RWPE1 (cell line): ENCODE data around the gene SKI.
A peak's percentile ranks its signal among the peaks of the same experiment; 100 is the strongest.

Experiments
- CTCF ChIA-PET: fragments of 350-600 bp; sonication (Branson Sonifier 250); formaldehyde crosslinking; extraction: SDS; loops from one replicate; lab custom pipeline; 2021; lab: Yijun Ruan, JAX
- POLR2A ChIA-PET: fragments of 400-600 bp; formaldehyde crosslinking; extraction: SDS; loops from one replicate; lab custom pipeline; 2020; ENCODE audit warnings: antibody characterized with exemption; ENCODE audit not compliant: low non-redundant PET; lab: Yijun Ruan, JAX
- DNase-seq: peaks from one replicate; pipeline ENCODE4 v3.0.0; 2012; ENCODE audit warnings: low spot score
- H3K27ac ChIP-seq: fragments of 450-650 bp; 2 replicates; pipeline ENCODE4 v1.5.1; 2017
- CTCF ChIP-seq: fragments of 450-650 bp; conservative IDR thresholded peaks from 2 replicates; pipeline ENCODE4 v1.5.1; 2017; ENCODE audit warnings: low read depth, mild to moderate bottlenecking

SKI gene

DNA sequence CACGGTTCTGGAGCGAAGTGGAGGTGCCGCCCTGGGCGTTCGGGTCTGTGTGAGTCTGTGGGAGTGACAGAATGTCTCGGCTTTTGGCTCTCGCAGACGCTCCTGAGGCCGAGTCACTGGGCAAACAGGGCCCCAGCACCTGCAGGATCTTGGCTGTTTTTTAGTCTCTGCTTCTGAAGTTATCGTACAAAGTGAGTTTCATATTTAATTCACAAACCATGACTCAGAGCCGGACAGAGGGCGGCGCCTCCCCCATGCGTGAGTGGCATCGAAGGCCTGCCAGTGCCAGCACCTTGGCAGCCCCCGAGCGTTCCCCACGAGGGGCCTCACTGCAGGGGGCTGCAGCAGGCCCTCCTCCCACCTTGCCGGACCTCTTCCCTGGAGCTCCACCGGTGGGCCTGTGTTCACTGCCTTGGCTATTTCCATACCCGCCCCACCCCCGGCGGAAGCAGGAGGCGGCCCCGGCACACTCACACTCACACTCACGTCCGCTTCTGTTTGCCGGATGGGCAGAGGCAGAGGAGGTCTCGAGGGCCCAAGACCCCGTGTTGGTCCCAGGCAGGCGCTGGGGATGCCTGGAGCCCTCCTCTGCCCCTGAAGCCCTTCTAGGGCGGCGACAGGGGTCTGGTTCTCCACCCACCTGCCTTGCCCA is 106.9 kb downstream of the SKI start:
- POLR2A ChIA-PET: no interaction called here
- CTCF ChIA-PET: no interaction called here
- no peak for TF ChIP-seq CTCF
- peak; percentile 73 for DNase-seq
- peak overlapping the region; percentile 99 for H3K27ac ChIP-seq

GRCh38 chr1:2335721-2336455 is 107.8 kb downstream of the SKI start:
- H3K27ac ChIP-seq: peak overlapping the region; percentile 99
- no peak for TF ChIP-seq CTCF
- CTCF ChIA-PET: no interaction called here
- POLR2A ChIA-PET: no interaction called here
- no peak for DNase-seq

DNA sequence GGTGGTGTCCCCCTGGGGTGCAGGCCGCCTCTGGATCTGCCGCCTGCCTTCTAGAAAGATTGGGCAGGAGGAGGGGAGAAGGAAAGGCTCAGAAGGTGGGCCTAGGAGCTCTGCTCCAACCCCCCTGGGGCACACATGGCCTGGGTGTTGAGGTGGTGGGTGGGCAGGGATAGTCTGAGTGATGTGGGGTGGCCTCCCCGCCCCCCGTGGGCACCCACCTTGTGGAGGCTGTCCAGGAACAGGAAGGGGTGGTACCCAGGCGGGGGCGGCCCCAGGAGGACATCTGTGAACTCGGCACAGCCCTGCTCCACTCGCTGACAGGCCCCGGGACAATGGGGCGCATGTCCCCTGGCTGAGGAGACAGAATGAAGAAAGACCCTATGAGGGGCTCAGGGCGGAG is 108.4 kb downstream of the SKI start:
- peak overlapping the region; percentile 99 for H3K27ac ChIP-seq
- TF ChIP-seq CTCF: no peak
- CTCF ChIA-PET: no interaction called here
- POLR2A ChIA-PET: no interaction called here
- no peak for DNase-seq

GRCh38 chr1:2337081-2337480 is 109.0 kb downstream of the SKI start:
- POLR2A ChIA-PET: no interaction called here
- TF ChIP-seq CTCF: no peak
- no peak overlapping the region for H3K27ac ChIP-seq
- DNase-seq: no peak
- CTCF ChIA-PET: interaction anchor here (0.6 kb wide), 1 partner anchor 34 kb away, joined by 3 read pairs; no protein-coding TSS in a partner anchor

DNA sequence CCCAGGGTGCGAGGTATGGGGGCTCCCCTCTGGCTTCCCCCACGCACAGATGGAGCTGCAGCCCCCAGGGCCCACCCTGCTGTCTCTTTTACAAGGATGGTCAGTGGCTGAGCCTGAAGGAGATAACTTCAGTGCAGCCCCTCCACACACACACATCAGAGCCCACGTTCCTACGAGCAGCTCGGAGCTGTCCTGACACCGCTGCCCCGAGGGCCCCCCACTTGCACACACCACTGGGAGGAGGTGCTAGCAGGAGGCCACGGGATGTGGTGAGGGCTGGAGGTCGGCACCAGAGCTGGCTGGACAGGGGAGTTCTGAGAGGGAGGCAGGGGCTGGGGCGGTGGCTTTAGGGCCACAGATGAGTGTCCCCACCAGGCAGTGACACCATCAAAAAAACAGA is 109.4 kb downstream of the SKI start:
- no peak for DNase-seq
- TF ChIP-seq CTCF: no peak
- no peak overlapping the region for H3K27ac ChIP-seq
- POLR2A ChIA-PET: no interaction called here
- CTCF ChIA-PET: interaction anchor here (0.6 kb wide), 1 partner anchor 33 kb away, joined by 3 read pairs; no protein-coding TSS in a partner anchor

DNA sequence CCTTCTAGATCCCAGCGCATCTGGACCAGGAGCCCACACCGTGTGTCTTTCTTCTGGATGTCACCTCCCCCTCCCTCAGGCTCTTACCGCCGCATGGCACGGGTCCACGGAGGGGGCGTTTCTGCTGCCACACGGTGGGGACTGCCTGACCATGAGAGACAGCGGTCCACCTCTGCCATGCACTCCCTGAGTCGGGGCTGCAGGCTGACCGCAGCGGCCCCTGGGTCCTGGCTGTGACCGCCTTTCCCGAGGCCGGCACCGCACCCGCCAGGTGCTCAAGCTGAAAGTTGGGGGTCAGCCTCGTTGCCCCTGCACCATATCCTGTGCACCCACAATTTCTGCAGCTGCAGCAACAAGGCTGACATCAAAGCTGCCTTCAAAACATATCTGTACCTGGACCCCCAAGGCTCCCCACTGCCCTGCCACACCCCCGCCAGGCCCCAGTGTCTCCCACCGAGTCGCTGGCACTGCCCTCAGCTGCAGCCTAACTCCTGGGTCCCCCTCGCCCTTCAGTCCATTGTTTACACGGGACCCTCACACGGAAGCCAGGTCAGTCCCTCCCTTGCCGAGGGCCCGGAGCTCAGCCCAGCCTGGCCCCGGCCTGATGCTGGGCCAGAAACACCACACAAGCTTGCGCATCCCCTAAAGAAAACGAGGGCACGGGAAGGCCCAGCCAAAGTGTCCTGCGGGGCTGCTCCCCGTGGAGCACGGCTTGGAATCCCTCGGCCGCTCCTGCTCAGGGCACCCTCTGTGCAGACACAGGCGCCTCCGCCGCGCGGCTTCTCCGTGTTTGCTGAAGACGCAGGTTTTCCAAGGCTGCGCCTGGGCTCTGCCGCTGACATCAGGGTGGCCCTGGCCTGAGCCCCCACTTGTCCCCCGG is 111.3 kb downstream of the SKI start:
- no peak for DNase-seq
- ChIA-PET CTCF (no interaction called here), POLR2A (no interaction called here)
- no peak for TF ChIP-seq CTCF
- H3K27ac ChIP-seq: no peak overlapping the region; the same call in 1 of the 2 replicates
